Thyroid gland (tissue), 4 donors: ENCODE data around the gene IL7R. TPM values are rescaled to one million over a fixed set of nuclear protein-coding genes. Genes with fewer than 3 reads are reported as not detected.

Experiments used
- DNase-seq, 2 donors: peaks; one replicate each; pipeline ENCODE4 v3.0.0-alpha.2; 2019
- H3K27ac ChIP-seq, 3 donors: fragments of 200-600 bp; sonication (generic); 1 replicate in 2 of 3; 2 replicates in 1 of 3; pipeline ENCODE4 v1.5.1; 2016 to 2019; ENCODE audit warnings: mild to moderate bottlenecking in 1 of 3, moderate library complexity in 1 of 3
- H3K27me3 ChIP-seq: fragments of 200-600 bp; sonication (generic); one replicate; pipeline ENCODE4 v1.5.1; 2019
- H3K36me3 ChIP-seq, 2 donors: fragments of 200-600 bp; sonication (generic); one replicate each; pipeline ENCODE4 v1.5.1; 2016 to 2019
- H3K4me1 ChIP-seq, 2 donors: fragments of 200-600 bp; sonication (generic); one replicate each; pipeline ENCODE4 v1.5.1; 2017 to 2019
- H3K4me3 ChIP-seq, 3 donors: fragments of 200-600 bp; sonication (generic); replicated peaks in 1 of 3; 1 replicate in 2 of 3; 2 replicates in 1 of 3; pipeline ENCODE4 v1.5.1; 2016; ENCODE audit warnings: mild to moderate bottlenecking in 1 of 3
- H3K9me3 ChIP-seq: fragments of 200-600 bp; sonication (generic); one replicate; pipeline ENCODE4 v1.5.1; 2017
- CTCF ChIP-seq, 6 experiments: fragments of 200-600 bp in 3 of 6; fragments of 450-650 bp in 3 of 6; sonication (generic) in 3 of 6; IDR thresholded peaks; one replicate each; pipeline ENCODE4 v1.5.1; 2016 to 2019; ENCODE audit warnings: antibody characterized with exemption in 6 of 6, mild to moderate bottlenecking in 2 of 6, inconsistent platforms in 1 of 6, moderate library complexity in 1 of 6
- POLR2A ChIP-seq, 2 donors: fragments of 450-650 bp; IDR thresholded peaks; one replicate each; pipeline ENCODE4 v1.6.1; 2017; ENCODE audit warnings: antibody characterized with exemption in 2 of 2, mild to moderate bottlenecking in 2 of 2, moderate library complexity in 1 of 2
- WGBS, 2 donors: methylation state at CpG; one replicate each; pipeline ENCODE4 v1.1.5; 2017; 5-methylcytosine and 5-hydroxymethylcytosine counted together
- intact Hi-C: fragments of 100-400 bp; cut with DNase I; formaldehyde crosslinking; loops from one replicate; pipeline ENCODE4 v1.15.1; 2023
- total RNA-seq, 4 donors: library from RNA; depleted of rRNA; stranded (reverse); fragments of >200 nt; gene quantifications; one replicate each; pipeline ENCODE4 v1.2.3, GENCODE V29; 2016

Gene IL7R
- total RNA-seq, 4 donors from 2014 or later: 12.7 to 29.0 (median 15.1) TPM

GRCh38 chr5:35879649-35880048 lies 23.0 kb downstream of the IL7R start:
- Histone ChIP-seq H3K36me3 (no peaks in the 10 kb centered on the region), H3K27me3 (no peaks in the 10 kb centered on the region), H3K4me1 (peaks cover 0 to 7% of the 10 kb centered on the region in 2 donors), H3K9me3 (no peaks in the 10 kb centered on the region), H3K27ac (no peak overlapping the region), H3K4me3 (no peak overlapping the region)
- TF ChIP-seq POLR2A (IDR thresholded peaks at IDR 0.05) (no peak), CTCF (IDR thresholded peaks at IDR 0.05) (no peak)
- intact Hi-C loops: no loop called here
- DNase-seq: no peak

DNA sequence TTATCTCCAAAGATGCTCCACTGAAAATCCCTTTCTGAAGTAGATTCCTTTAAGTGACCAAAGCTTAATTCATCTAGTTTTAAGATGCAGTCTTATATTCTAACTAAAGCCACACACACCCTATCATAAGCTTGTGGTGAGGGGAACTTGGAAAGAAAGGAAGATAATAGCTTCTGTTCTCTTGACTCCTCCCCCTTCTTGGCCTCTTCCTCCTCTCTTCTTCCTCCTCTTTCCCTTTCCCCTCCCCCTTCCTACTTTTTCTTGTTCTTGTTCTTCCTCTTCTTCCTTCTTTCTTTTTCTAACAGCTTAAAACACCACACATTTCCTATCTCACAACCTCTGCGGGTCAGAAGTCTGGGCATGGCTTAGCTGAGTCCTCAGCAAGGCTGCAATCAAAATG lies 23.5 kb downstream of the IL7R start:
- H3K4me1 ChIP-seq: peaks cover 0 to 10% of the 10 kb centered on the region in 2 donors
- no peak overlapping the region for H3K4me3 ChIP-seq
- 86 to 94% methylated on average over 1 of the region's 1 CpG for WGBS, 2 donors
- TF ChIP-seq POLR2A (IDR thresholded peaks at IDR 0.05): no peak
- no peak for TF ChIP-seq CTCF (IDR thresholded peaks at IDR 0.05)
- no peaks in the 10 kb centered on the region for H3K9me3 ChIP-seq
- H3K36me3 ChIP-seq: no peaks in the 10 kb centered on the region
- H3K27me3 ChIP-seq: no peaks in the 10 kb centered on the region
- intact Hi-C loops: no loop called here
- no peak overlapping the region for H3K27ac ChIP-seq
- DNase-seq: no peak

DNA sequence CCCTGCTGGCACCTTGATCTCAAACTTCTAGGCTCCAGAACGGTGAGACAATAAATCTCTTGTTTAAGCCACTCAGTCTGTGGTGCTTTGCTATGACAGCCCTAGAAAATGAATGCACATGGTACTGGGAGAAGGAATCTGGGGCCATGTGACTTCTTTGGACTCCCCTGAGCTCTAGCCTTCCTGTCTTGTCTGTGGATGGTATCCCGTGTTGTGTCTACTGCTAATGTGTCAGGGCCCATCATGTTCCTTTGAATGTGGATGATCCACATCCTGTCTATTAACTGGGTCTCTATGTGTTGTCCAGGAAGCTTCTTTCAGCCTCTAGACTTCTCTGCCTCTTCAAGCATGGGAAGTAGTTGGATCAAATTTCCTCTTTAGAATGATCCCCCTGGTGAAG lies 25.1 kb downstream of the IL7R start:
- no peaks in the 10 kb centered on the region for H3K36me3 ChIP-seq
- H3K9me3 ChIP-seq: no peaks in the 10 kb centered on the region

DNA sequence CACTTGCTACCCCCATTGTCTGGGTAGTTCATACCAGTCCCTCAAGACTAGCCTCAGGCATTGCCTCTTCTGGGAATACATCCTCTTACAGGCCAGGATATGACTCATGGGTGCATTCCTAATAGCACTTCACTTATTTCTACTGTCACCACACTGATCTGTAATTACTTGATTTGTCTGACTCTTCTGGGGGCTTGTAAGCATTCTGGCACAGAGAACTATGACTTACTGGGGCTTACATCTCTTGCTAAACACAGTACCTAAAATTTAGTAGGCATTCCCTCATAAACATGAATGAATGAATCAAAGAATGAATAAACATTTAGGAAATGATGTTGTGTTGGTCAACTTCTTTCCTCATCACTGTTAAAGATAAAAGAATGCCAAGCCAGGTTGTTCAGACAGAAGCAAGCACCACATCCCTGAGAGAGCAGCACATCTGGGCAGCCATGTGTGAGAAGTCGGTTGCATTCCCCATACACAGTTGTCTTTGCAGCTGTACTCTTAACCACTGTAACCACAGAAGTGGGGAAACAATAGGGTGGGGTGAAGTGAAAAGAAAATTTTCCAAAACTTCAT lies 27.6 kb downstream of the IL7R start:
- peak in 1 of 2 donors; percentile 31 for DNase-seq
- TF ChIP-seq POLR2A (IDR thresholded peaks at IDR 0.05) (no peak), CTCF (IDR thresholded peaks at IDR 0.05) (no peak)
- Histone ChIP-seq H3K36me3 (no peaks in the 10 kb centered on the region), H3K4me3 (no peak overlapping the region), H3K9me3 (no peaks in the 10 kb centered on the region), H3K4me1 (peaks cover 0 to 10% of the 10 kb centered on the region in 2 donors), H3K27ac (no peak overlapping the region), H3K27me3 (no peaks in the 10 kb centered on the region)
- intact Hi-C loops: no loop called here
- 28% methylated on average over 1 of the region's 1 CpG for WGBS, 2 donors

More for the DNA sequence above, 25.1 kb downstream of the IL7R start:
- peaks cover 0 to 10% of the 10 kb centered on the region in 2 donors for H3K4me1 ChIP-seq
- TF ChIP-seq CTCF (IDR thresholded peaks at IDR 0.05) (no peak), POLR2A (IDR thresholded peaks at IDR 0.05) (no peak)
- H3K27ac ChIP-seq: no peak overlapping the region
- DNase-seq: no peak
- 85 to 93% methylated on average over 2 of the region's 2 CpGs for WGBS, 2 donors
- intact Hi-C loops: no loop called here
- no peak overlapping the region for H3K4me3 ChIP-seq
- H3K27me3 ChIP-seq: no peaks in the 10 kb centered on the region

DNA sequence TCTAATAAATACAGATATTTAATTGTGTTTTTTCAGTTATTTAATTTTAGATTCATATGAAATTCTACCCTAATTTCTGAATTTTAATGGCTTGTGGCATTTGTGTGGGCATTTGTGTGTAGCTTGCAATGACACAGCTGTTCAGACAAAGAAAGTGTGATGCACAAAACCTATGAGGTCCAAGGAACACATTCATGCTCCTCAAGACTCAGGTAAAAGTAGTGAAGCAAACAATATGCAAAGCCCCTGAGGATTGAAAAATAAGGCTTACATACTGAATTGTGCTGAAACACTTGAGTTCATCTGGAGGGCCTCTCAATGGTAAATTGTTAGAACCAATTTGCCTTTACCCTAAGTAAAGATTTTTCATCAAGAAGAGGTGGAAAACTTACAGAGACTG lies 28.1 kb downstream of the IL7R start:
- intact Hi-C loops: no loop called here

More for the DNA sequence above, 28.1 kb downstream of the IL7R start:
- no peaks in the 10 kb centered on the region for H3K36me3 ChIP-seq
- no peak for DNase-seq
- H3K9me3 ChIP-seq: no peaks in the 10 kb centered on the region
- peaks cover 0 to 11% of the 10 kb centered on the region in 2 donors for H3K4me1 ChIP-seq
- H3K27ac ChIP-seq: no peak overlapping the region
- no peak overlapping the region for H3K4me3 ChIP-seq
- no peak for TF ChIP-seq POLR2A (IDR thresholded peaks at IDR 0.05)
- TF ChIP-seq CTCF (IDR thresholded peaks at IDR 0.05): no peak
- H3K27me3 ChIP-seq: no peaks in the 10 kb centered on the region
